WTC11 (cell line): ENCODE results near the gene COL13A1. TPM values are rescaled to one million over a fixed set of nuclear protein-coding genes. Genes with fewer than 3 reads are reported as not detected.

Experiments
- ATAC-seq: fragments of 200-7000 bp; cut with Tn5 transposase; 2 replicates; pipeline ENCODE4 v1.10.0; 2021; ENCODE audit warnings: mild to moderate bottlenecking, moderate library complexity
- CTCF ChIA-PET: fragments of 300-600 bp; sonication (Branson Sonifier 250); formaldehyde crosslinking; loops from one replicate; lab custom pipeline; 2021; ENCODE audit warnings: antibody characterized with exemption; lab: Charles Lee
- POLR2A ChIA-PET: fragments of 350-600 bp; sonication (Branson Sonifier 250); formaldehyde crosslinking; loops from one replicate; lab custom pipeline; 2021; ENCODE audit warnings: antibody characterized with exemption; lab: Charles Lee
- DNase-seq: peaks from one replicate; pipeline ENCODE4 v3.0.0; 2021; ENCODE audit warnings: low spot score
- H3K27ac Mint-ChIP-seq: 2 replicates; pipeline ENCODE4 v1.8.0; 2021; ENCODE audit warnings: mixed read lengths
- H3K27me3 Mint-ChIP-seq: 2 replicates; pipeline ENCODE4 v1.8.0; 2021; ENCODE audit warnings: low read depth, mild to moderate bottlenecking, moderate library complexity, mixed read lengths
- H3K36me3 Mint-ChIP-seq: 2 replicates; pipeline ENCODE4 v1.8.0; 2021; ENCODE audit warnings: mixed read lengths
- H3K4me1 Mint-ChIP-seq: 2 replicates; pipeline ENCODE4 v1.8.0; 2022; ENCODE audit warnings: mixed read lengths
- H3K4me3 Mint-ChIP-seq: 2 replicates; pipeline ENCODE4 v1.8.0; 2021; ENCODE audit warnings: mild to moderate bottlenecking, moderate library complexity, mixed read lengths
- H3K9me3 Mint-ChIP-seq: 2 replicates; pipeline ENCODE4 v1.8.0; 2021; ENCODE audit warnings: mixed read lengths
- AR ChIP-seq: fragments of 250-450 bp; sonication (Bioruptor Pico); IDR thresholded peaks from 2 replicates; pipeline ENCODE4 v1.9.0; 2021; ENCODE audit warnings: mild to moderate bottlenecking
- ATF6 ChIP-seq: sonication (generic); formaldehyde crosslinking; IDR thresholded peaks from 2 replicates; pipeline ENCODE4 v1.8.1; 2023; ENCODE audit warnings: mild to moderate bottlenecking, missing genetic modification reagents
- CREB1 ChIP-seq: sonication (generic); formaldehyde crosslinking; IDR thresholded peaks from 2 replicates; pipeline ENCODE4 v1.8.0; 2023; ENCODE audit warnings: mild to moderate bottlenecking, missing genetic modification reagents
- CREM ChIP-seq: sonication (generic); formaldehyde crosslinking; IDR thresholded peaks from 2 replicates; pipeline ENCODE4 v1.8.1; 2022; ENCODE audit warnings: mild to moderate bottlenecking, missing genetic modification reagents, moderate library complexity
- E2F1 ChIP-seq: sonication (generic); formaldehyde crosslinking; IDR thresholded peaks from 2 replicates; pipeline ENCODE4 v1.8.0; 2022; ENCODE audit warnings: mild to moderate bottlenecking, missing genetic modification reagents
- GTF2I ChIP-seq: fragments of 250-450 bp; sonication (Bioruptor Pico); conservative IDR thresholded peaks from 2 replicates; pipeline ENCODE4 v1.4.0; 2021; ENCODE audit warnings: mild to moderate bottlenecking
- MLX ChIP-seq: sonication (generic); formaldehyde crosslinking; IDR thresholded peaks from 2 replicates; pipeline ENCODE4 v1.8.1; 2023; ENCODE audit warnings: mild to moderate bottlenecking, missing genetic modification reagents, moderate library complexity
- PRDM15 ChIP-seq: sonication (generic); formaldehyde crosslinking; IDR thresholded peaks from 2 replicates; pipeline ENCODE4 v1.8.0; 2022; ENCODE audit warnings: missing genetic modification reagents
- SP1 ChIP-seq: sonication (generic); formaldehyde crosslinking; conservative IDR thresholded peaks from 2 replicates; pipeline ENCODE4 v1.8.1; 2022; ENCODE audit warnings: missing genetic modification reagents
- STAT6 ChIP-seq: sonication (generic); formaldehyde crosslinking; conservative IDR thresholded peaks from 2 replicates; pipeline ENCODE4 v1.8.1; 2023; ENCODE audit warnings: mild to moderate bottlenecking, low read depth, missing genetic modification reagents, moderate library complexity
- ZNF138 ChIP-seq: sonication (generic); formaldehyde crosslinking; conservative IDR thresholded peaks from 2 replicates; pipeline ENCODE4 v1.8.1; 2022; ENCODE audit warnings: mild to moderate bottlenecking, moderate library complexity, missing genetic modification reagents
- ZNF396 ChIP-seq: fragments of 250-450 bp; sonication (Bioruptor Pico); IDR thresholded peaks from 2 replicates; pipeline ENCODE4 v1.8.0; 2021; ENCODE audit warnings: mild to moderate bottlenecking, moderate library complexity, borderline replicate concordance
- ZNF532 ChIP-seq: fragments of 250-450 bp; sonication (Bioruptor Pico); IDR thresholded peaks from 2 replicates; pipeline ENCODE4 v1.9.0; 2021; ENCODE audit warnings: mild to moderate bottlenecking, borderline replicate concordance
- total RNA-seq: library from RNA; stranded (reverse); gene quantifications from 3 replicates; pipeline ENCODE4 v1.2.3, GENCODE V29; 2021

Gene COL13A1
- total RNA-seq, 1 experiment from 2014 or later: 7.1 TPM

- TF ChIP-seq AR (CRISPR knock-in tag) (no peak), PRDM15 (no peak), ZNF532 (CRISPR knock-in tag) (no peak)
- TF ChIP-seq, all 79 proteins: peak for 0
Measured at GRCh38 chr10:69803809-69804208, 2.1 kb downstream of the COL13A1 start (continued).

GRCh38 chr10:69804775-69805174 is 3.1 kb downstream of the COL13A1 start:
- ATAC-seq (no peak), DNase-seq (no peak)
- peaks cover 43% of the 10 kb centered on the region for H3K4me1 Mint-ChIP-seq
- TF ChIP-seq GTF2I: no peak
- no peak for TF ChIP-seq CREB1 (CRISPR knock-in tag)
- no peak for TF ChIP-seq ZNF396 (CRISPR knock-in tag)
- no peak for TF ChIP-seq SP1 (CRISPR knock-in tag)
- no peak for TF ChIP-seq ATF6 (CRISPR knock-in tag)
- TF ChIP-seq ZNF138 (CRISPR knock-in tag): no peak
- TF ChIP-seq E2F1 (CRISPR knock-in tag): no peak
- no peak for TF ChIP-seq CREM (CRISPR knock-in tag)
- no peak for TF ChIP-seq MLX (CRISPR knock-in tag)
- no peak for TF ChIP-seq STAT6 (CRISPR knock-in tag)
- H3K27ac Mint-ChIP-seq: no peak overlapping the region
- CTCF ChIA-PET: interaction anchor here (0.7 to 10.8 kb wide), 6 partner anchors 16 to 311 kb away, joined by 3 to 92 read pairs (median 5); no protein-coding TSS in a partner anchor
- no peaks in the 10 kb centered on the region for H3K36me3 Mint-ChIP-seq
- H3K4me3 Mint-ChIP-seq: no peak overlapping the region
- POLR2A ChIA-PET: interaction anchor here (0.6 to 0.9 kb wide), 3 partner anchors 12 to 269 kb away, joined by 3 to 8 read pairs (median 3); no protein-coding TSS in a partner anchor
- peaks cover 50% of the 10 kb centered on the region for H3K27me3 Mint-ChIP-seq
- H3K9me3 Mint-ChIP-seq: no peaks in the 10 kb centered on the region
